ENCODE data around the gene ONECUT2.
A peak's percentile ranks its signal among the peaks of the same experiment; 100 is the strongest.

The ONECUT2 gene

DNA sequence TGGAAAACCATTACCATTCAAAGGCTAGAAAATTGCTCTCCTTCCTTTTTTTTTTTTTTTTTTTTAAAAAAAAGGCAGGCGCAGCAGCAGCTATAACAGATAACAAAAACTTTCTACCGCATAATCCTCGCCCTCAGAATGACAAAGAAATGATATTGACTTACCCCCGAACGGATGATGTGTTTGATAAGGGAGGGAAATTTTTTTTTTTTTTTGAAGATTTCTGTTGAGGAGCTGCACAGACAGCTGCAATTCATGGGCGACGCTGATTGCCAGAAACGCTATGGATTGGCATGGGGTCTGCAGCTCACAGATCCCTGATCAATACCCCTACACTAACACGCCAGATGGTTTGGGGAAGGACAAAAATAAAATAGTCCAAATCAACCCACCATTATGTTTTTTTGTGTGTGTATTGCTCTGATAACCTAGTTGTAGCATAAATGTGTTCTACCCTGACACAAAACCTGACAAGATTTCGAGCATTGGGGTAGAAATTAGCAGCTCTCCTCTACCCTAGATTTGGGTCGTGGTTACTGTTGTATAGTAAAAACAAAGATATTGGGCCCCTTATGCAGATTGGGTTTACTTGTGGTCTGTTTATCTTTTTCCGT is 3.6 kb upstream of the ONECUT2 start:
- DNase-seq = no peak

DNA sequence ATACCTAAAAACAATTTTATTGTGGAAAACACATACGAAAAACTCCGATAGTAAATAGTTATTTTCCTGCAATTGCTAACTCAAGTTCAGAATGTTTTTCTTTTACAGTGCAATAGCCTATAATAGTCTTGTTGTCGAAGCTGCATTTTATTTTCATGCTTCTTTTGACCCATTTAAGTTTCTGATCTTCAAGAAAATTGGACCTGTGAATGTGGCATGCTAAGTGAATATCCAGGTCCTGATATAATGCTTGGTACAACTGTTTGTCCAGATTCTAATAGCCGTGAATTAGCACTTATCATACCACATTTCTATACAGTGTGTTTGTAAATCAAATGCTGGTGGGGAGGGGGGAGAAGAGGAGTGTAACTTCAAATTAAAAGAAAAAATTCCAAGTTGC is 3.0 kb upstream of the ONECUT2 start:
- DNase-seq = no peak

GRCh38 chr18:57432751-57433400 is 2.3 kb upstream of the ONECUT2 start:
- no peak for DNase-seq

DNA sequence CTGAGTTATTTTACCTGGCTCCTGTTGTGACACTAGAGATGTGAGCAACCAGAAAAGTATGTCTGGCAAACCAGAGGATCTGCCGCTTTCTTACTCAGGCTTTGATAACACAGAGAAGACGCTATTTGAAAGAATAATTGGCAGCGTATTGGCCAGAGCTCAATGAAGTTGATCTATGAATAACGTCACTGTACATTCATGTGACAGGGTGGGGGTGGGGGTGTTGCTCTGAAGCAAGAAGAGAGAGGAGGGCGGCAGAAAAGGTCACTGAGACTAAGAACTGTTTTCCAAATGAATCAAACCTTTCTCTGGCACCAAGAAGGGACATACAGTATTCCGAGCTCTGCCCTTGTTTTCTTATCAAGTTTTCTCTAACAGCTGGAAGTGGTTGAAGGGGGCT is 1.7 kb upstream of the ONECUT2 start:
- DNase-seq = no peak

- no peak for DNase-seq
Observed at GRCh38 chr18:57433934-57434535, 1.1 kb upstream of the ONECUT2 start.

DNA sequence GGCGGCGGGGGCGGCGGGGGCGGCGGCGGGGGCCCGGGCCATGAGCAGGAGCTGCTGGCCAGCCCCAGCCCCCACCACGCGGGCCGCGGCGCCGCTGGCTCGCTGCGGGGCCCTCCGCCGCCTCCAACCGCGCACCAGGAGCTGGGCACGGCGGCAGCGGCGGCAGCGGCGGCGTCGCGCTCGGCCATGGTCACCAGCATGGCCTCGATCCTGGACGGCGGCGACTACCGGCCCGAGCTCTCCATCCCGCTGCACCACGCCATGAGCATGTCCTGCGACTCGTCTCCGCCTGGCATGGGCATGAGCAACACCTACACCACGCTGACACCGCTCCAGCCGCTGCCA is 644 bp downstream of the ONECUT2 start:
- DNase-seq = no peak

- DNase-seq = no peak
Observed at GRCh38 chr18:57436191-57436964, 1.2 kb downstream of the ONECUT2 start.

- no peak for DNase-seq
Observed at GRCh38 chr18:57436965-57437333, 1.8 kb downstream of the ONECUT2 start.

DNA sequence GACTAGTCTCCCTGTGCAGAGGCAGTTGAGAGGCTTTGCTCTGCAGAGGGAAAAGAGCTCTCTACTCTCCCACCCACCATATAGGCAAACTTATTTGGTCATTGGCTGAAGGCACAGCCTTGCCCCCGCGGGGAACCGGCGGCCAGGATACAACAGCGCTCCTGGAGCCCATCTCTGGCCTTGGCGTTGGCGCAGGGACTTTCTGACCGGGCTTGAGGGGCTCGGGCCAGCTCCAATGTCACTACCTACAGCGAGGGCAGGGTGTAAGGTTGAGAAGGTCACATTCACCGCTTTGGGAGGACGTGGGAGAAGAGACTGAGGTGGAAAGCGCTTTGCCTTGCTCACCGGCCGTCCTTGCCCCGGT is 2.2 kb downstream of the ONECUT2 start:
- DNase-seq = no peak

DNA sequence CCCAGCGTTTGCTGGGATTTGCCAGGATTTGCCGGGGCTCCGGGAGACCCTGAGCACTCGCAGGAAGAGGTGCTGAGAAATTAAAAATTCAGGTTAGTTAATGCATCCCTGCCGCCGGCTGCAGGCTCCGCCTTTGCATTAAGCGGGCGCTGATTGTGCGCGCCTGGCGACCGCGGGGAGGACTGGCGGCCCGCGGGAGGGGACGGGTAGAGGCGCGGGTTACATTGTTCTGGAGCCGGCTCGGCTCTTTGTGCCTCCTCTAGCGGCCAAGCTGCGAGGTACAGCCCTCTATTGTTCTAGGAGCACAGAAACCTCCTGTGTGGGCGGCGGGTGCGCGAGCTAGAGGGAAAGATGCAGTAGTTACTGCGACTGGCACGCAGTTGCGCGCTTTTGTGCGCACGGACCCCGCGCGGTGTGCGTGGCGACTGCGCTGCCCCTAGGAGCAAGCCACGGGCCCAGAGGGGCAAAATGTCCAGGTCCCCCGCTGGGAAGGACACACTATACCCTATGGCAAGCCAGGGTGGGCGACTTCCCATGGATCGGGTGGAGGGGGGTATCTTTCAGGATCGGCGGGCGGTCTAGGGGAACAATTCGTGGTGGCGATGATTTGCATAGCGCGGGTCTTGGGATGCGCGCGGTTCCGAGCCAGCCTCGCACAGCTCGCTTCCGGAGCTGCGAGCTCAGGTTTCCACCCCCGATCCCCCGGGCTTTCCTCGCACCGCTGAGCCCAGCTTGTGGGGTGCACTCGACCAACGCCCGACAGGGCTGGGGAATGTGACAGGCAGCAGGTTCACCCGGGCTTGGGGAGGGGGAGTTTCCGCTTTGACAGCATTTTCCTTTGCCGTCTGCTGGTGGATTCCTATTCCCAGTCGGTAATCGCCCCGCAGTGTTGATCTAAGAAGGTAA is 2.8 kb downstream of the ONECUT2 start:
- peak; percentile 35 for DNase-seq

GRCh38 chr18:57438743-57439608 is 3.8 kb downstream of the ONECUT2 start:
- DNase-seq = no peak

DNA sequence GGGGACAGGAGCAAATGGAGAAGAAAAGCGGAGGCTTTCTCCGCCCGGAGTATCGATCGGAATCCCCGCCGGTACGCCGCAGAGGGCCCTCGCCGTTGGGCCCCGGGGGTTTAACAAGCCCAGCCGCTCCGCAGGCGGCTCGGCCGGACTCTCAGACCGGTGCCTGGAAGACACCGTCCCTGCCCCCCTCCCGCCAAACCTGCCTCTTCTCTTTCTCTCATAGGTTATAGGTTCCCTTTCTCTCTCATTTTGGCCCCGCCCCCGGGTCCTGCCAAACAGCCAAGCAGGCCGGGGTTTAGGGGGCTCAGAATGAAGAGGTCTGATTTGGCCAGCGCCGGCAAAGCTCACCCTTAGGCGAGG is 4.4 kb downstream of the ONECUT2 start:
- no peak for DNase-seq

- no peak for DNase-seq
Observed at GRCh38 chr18:57439985-57440330, 4.8 kb downstream of the ONECUT2 start.

- DNase-seq = no peak
Observed at GRCh38 chr18:57440331-57441070, 5.3 kb downstream of the ONECUT2 start.

DNA sequence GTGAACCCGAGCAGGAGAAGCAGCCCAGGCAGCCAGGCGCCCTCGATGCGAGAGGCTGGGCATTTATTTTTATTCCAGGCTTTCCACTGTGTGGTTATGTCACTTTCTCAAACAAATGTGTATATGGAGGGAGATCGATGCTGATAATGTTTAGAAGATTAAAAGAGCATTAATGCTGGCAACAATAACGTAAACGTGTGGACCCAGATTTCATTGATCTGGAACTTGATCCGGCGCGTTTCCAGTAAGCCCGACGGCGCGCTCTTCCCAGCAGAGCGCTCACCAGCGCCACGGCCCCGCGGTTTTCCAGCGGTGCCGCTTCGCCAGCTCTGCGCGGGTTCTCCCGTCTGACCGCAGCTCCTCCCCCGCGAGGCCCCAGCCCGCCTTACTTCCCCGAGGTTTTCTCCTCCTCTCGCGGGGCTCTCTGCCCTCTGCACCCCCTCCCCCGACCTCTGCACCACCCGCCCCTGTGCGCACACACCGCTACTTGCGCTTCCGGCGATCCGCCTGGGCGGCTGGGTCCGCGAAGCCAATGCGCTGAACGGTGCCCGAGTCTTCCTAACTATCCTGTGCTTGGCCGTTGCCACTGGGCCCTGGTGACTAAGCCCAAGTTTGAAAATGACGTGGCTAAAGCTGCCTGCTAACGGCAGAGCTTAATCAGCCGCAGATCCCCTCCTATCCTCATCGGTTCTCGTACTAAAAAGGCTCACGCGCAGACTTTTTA is 6.1 kb downstream of the ONECUT2 start:
- no peak for DNase-seq

- no peak for DNase-seq
Observed at GRCh38 chr18:57443247-57443646, 8.1 kb downstream of the ONECUT2 start.

GRCh38 chr18:57443702-57444101 is 8.5 kb downstream of the ONECUT2 start:
- no peak for DNase-seq

DNA sequence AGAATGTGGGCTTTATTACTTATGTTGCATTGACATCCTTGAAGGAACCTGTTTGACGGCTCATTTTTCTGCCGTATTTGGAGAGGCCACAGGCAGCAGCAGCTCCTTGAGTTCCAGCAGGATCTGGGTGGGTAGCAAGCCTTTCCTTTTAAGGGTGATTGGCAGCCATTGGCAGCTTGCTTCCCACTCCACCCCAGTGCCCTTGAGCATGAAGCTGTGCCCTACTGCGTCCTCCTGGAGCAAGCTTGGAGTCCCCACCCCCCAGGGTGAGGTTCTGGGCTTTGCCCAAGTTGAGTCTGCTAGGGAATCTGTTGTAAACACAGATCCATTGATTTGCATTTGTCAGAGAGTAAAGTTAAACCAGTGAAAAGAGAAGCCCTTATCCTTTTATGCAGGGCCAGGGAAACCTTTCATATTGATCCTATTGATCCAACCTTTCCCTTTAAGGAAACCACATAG is 9.2 kb downstream of the ONECUT2 start:
- no peak for DNase-seq

DNA sequence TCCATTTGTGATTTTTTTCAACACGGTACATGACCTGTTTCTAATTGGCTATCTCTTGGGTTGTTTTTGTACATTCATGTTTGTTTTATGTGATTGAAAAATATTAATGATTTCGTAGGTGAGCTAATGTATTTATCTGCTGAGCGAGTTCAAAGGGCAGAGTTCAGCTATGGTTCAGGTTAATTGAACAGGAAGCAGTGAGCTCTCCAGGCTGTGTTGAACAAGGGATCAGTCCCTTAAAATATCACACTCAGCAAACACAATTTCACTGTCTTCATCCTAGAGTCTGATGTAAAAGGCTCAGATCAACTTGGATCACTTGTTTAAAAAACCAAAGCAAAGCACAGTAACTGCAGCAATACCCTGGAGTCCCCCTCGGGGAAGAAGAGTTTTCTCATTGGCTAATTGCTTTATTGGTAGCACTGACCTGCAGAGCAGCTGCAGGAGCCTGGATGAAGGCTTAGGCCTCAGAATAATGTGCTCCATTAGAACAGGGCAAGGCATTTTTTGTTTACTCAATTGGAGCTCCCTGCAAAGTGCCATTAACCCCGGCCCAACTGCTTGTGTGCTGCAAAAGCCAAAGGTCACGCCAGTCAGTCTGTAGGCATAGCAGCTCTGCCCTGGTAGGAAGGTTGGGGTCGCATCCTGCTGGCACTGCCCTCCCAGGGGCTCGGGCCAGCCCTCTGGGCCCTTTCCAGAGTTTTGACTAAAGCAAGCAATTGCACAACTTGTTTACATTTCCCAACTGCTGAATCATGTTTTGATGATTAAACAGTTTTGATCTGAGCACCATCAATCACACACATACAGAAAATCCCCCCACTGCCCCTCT is 10.5 kb downstream of the ONECUT2 start:
- DNase-seq = no peak

DNA sequence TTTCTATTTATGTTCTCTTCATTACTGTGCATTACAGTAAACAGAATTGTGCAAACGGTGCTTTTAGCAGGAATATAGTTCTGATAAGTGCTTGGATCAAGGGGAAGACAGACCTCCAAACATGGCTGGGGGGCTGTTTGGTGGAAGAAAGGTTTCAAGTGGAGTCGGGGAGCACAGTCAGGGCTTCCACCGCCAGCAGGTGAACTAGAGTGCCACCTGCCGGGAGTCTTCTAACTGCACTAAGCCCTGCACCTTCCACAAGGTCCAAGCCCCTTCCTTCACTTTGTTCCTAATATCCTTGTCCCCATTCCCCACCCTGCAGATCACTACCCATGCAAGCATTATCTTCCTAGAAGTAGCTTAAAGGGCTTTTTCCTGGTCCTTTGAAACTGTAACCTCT is 11.1 kb downstream of the ONECUT2 start:
- DNase-seq = no peak

Data from activated T-cell treated with anti-CD3 and anti-CD28 coated beads for 4 hours (primary cell).